Esophagus (tissue), 2 donors: ENCODE results near the gene JMY. TPM values are rescaled to one million over a fixed set of nuclear protein-coding genes. Genes with fewer than 3 reads are reported as not detected.

Experiments
- polyA plus RNA-seq, 2 donors: library from polyadenylated mRNA; stranded (reverse); fragments of 200-250 nt; gene quantifications; one replicate each; pipeline ENCODE4 v1.2.3, GENCODE V29; 2013
- donor health status: healthy with polysubstance abuse.
- donor health status: Bipolar disorder and iron deficiency.

JMY gene
- polyA plus RNA-seq, 2 donors = 2.3 to 2.5 TPM

Other genes starting within 250 kb of the JMY start
- gene DMGDH, start 166.5 kb upstream of the JMY start, polyA plus RNA-seq = under 1 TPM; 0.14 to 0.33 TPM
- 1 to 10 TPM; 3.1 to 4.4 TPM for gene BHMT2, start 166.4 kb upstream of the JMY start, polyA plus RNA-seq
- gene BHMT, start 124.3 kb upstream of the JMY start, polyA plus RNA-seq = under 1 TPM; 0.10 to 0.16 TPM